Heart left ventricle (tissue), 13 donors: ENCODE results near the gene LRBA.

ENCODE experiments used
- CTCF ChIP-seq, 12 donors: fragments of 200-600 bp; sonication (generic) in 4 of 12; IDR thresholded peaks; one replicate each; pipeline versions ENCODE4 v1.5.0 to v1.8.0; 2018 to 2022; ENCODE audit warnings: antibody characterized with exemption in 12 of 12, mild to moderate bottlenecking in 5 of 12
- POLR2A ChIP-seq, 2 donors: fragments of 450-650 bp; IDR thresholded peaks; one replicate each; pipeline ENCODE4 v1.6.1; 2017; ENCODE audit warnings: antibody characterized with exemption in 2 of 2, mild to moderate bottlenecking in 2 of 2, moderate library complexity in 2 of 2
- donor health status: ischemic (EF 13 %, LVEDD 7.1; RV severe dilation, severe dysfunction).
- donor health status: DM: no; HTN: yes; CAD: no.
- donor health status: DM: no; HTN: no; CAD: no.
- donor health status: ischemic (EF 25% LVEDD 6.9; RV normal size, moderate dysfunction).
- donor health status: ischemic (EF 25% LVEDD 5.7; RV mildly dilated, moderate dysfunction).
- donor health status: ischemic (EF 35%, LVEDD 5.7; RV mildly dilated, moderate dysfunction).
- donor health status: nonischemic (EF 11% LVEDD 7.7; RV severe dilation, severe dysfunction).
- donor health status: DM: yes; HTN: yes; CAD: no.
- donor health status: PGD.
- donor health status: ischemic (EF 29% LVEDD 5.4; RV normal size, mild dysfunction).
- donor health status: nonischemic (EF 23%, LVEDD 6.1; RV moderate dilation, normal function).

GRCh38 chr4:151052785-151053184, 37.7 kb upstream of the LRBA start:
- TF ChIP-seq CTCF (IDR thresholded peaks at IDR 0.05) (no peak), POLR2A (IDR thresholded peaks at IDR 0.05) (no peak)
